T-helper 2 cell (primary cell): ENCODE measurements around the gene RRP12.

Experiments
- DNase-seq, 5 experiments: peaks; one replicate each; pipeline versions ENCODE4 v3.0.0 to v3.0.0-alpha.2; 2012 to 2022

The RRP12 gene

GRCh38 chr10:97333601-97334369, 67.4 kb downstream of the RRP12 start:
- peak in 3 of 5 experiments; percentile 13 to 57 (median 22) for DNase-seq

DNA sequence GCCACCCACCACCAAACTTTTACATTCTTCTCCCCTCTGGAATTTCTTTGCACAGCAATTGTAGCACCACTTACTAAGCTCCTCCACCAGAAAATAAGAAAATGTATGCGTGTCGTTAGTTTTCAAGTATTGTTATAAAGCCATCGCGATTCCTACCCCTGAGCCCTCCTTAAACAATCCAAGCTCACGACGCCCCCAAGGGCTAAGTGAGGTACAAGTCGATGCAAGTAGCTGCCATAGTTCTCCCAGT, 67.9 kb downstream of the RRP12 start:
- DNase-seq = no peak

DNA sequence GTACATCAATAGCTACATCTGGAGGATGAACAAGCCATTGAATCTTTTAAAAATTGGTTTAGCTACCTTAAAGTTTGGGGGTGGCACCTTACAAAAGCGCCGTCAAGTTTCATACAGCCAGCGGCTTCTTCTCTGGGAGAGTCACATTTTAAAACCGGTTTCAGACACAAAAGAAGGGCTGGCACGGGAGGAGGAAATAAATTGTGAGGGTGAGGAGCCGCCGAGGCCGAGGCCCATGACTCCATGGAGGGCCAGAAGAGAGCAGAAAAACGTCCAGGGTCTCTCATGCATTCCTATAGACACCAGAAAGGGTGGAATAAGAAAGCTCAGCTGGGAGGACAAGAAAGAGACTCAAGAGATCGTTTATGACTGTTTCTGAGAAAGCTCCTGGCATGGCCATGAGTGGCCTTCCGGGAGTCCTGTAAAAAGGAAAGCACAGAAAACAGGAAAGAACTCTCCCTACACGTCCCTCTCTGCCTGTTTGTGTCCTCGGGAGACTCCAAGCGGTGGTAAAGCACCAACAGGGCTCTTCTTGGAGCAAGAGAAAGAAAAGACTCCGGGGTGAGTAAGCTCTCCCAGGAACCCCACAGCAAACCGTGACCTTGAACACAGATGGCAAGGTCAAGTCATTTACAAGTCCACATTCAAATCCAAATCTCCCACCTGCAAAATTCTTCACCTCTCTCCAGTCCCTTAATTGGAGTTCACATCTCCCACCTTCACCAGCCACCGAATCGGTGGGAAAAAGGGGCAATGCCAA, 68.4 kb downstream of the RRP12 start:
- DNase-seq = no peak

GRCh38 chr10:97331153-97331703, 69.9 kb downstream of the RRP12 start:
- no peak for DNase-seq

- DNase-seq = no peak
Observed at GRCh38 chr10:97329766-97330165, 71.4 kb downstream of the RRP12 start.

- DNase-seq = peak in 1 of 5 experiments; percentile 70
Observed at GRCh38 chr10:97328646-97329453, 72.3 kb downstream of the RRP12 start.

DNA sequence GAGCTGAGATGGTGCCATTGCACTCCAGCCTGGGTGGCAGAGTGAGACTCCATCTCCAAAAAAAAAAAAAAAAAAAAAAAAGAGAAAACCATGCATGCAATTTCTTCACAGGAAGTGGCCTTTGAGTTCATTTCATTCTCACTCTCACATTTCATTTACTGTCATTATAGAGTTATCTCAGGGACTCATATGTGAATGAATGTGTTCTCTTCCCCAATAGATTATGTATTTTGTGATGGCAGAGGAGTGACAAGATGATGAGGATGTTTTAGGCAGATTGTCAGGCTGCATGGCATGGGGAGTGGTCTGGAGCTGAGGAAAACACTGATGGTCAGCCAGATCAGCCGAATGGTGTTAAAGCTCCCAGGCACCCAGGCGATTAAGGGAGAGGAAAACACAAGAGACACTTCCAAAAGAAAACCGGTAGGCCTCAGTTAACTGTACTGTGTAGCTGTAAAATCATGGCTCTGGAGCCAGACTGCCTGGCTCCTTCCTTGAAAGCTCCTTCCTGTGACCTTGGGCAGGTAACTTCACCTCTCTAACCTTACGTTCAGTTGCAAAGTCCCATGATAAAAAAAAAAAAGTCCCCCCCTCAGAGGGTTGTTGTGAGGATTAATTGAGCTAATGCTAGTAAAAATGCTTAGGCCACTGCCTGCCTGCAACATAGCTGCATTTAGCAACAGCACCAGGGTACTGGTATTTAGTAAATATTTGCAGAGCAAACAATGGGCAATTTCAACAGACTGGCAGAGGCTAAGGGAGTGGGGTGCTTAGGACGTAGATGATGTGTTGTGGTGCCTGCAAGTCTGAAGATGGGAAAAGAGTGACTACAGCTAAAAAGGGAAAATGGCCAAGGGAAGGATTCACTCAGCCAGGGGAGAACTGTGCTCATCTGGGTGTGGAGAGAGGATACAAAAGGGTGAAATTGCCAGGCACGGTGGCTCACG, 73.5 kb downstream of the RRP12 start:
- DNase-seq = peak in 1 of 5 experiments; percentile 68

- no peak for DNase-seq
Observed at GRCh38 chr10:97325754-97326153, 75.4 kb downstream of the RRP12 start.

- DNase-seq = no peak
Observed at GRCh38 chr10:97323501-97323900, 77.6 kb downstream of the RRP12 start.

DNA sequence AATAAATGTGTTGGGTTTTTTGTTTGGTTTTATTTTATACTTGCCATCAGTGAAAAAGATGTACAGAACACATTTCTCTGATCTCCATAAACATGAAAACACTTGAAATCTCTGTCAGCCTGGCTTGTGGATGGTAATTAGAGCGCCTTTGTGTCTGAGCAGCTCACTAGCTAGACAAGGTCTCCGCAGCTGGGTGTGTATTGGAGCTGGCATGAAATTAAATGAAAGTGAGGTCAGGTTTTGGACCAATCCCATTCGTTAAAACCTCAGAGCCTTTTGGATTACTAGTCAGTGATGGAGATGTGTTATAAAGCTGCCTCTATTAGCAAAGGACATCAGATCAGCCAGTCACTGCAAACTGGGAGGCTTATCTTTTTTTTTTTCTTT, 79.3 kb downstream of the RRP12 start:
- no peak for DNase-seq

- DNase-seq = no peak
Observed at GRCh38 chr10:97321032-97321803, 79.9 kb downstream of the RRP12 start.

- DNase-seq = peak in 1 of 5 experiments; percentile 16
Observed at GRCh38 chr10:97320480-97321031, 80.6 kb downstream of the RRP12 start.

GRCh38 chr10:97319671-97320479, 81.3 kb downstream of the RRP12 start:
- DNase-seq = peak in 4 of 5 experiments; percentile 42 to 80 (median 54)

GRCh38 chr10:97318772-97319651, 82.1 kb downstream of the RRP12 start, which contains the start of gene FRAT1:
TSS of gene FRAT1 (plus strand) at chr10:97319271. CDS start at chr10:97319454, 183 bp downstream.
- DNase-seq = peak; percentile 81 to 92 (median 87)

- DNase-seq = no peak
Observed at GRCh38 chr10:97314671-97315070, 86.5 kb downstream of the RRP12 start.

GRCh38 chr10:97312897-97313296, 88.2 kb downstream of the RRP12 start:
- no peak for DNase-seq

DNA sequence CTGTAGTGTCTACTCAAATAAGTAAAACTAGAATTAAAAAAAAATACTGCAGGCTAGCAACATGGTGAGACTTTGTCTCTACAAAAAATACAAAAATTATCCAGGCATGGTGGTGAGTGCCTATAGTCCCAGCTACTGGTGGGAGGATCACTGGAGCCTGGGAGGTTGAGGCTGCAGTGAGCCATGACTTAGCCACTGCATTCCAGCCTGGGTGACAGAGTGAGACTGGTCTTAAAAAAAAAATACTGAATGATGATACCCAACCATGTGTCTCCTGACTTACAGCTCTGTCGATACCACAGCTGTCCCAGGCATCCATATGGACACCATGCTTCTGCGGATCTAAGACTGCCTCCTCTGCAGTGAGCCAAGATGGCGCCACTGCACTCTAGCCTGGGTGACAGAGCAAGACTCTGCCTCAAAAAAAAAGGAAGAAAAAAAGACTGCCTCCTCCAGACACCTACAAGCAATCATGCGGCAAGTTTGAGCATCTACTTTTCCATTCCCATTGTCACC, 90.0 kb downstream of the RRP12 start:
- DNase-seq = no peak
